GM19324 (cell line): ENCODE measurements around the gene PCGF6.

Experiments
- ATAC-seq: cut with Tn5 transposase; IDR thresholded peaks from one replicate; pipeline ENCODE4 v1.9.1; 2021; ENCODE audit warnings: mild to moderate bottlenecking, moderate library complexity; ENCODE audit not compliant: unreplicated experiment, low FRiP score

The PCGF6 gene

DNA sequence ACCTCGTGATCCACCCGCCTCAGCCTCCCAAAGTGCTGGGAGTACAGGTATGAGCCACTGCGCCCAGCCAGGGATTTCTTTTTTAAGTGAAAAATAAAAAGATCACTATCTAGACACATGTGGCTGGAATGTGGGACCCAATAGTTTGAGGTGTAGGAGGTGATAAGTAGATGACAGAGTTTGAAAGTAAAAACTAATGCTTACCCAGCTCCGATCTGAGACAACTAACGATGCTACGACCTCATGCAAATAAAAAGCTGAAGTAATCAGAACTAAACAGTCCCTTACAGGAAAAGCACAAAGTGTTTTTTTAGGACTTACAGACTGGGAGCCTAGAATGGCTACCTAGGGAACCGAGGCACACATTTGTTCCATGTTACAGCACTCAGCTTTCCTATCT lies 23.0 kb downstream of the PCGF6 start:
- ATAC-seq: no peak

- no peak for ATAC-seq
Measured at GRCh38 chr10:103316087-103316486, 34.9 kb downstream of the PCGF6 start.

DNA sequence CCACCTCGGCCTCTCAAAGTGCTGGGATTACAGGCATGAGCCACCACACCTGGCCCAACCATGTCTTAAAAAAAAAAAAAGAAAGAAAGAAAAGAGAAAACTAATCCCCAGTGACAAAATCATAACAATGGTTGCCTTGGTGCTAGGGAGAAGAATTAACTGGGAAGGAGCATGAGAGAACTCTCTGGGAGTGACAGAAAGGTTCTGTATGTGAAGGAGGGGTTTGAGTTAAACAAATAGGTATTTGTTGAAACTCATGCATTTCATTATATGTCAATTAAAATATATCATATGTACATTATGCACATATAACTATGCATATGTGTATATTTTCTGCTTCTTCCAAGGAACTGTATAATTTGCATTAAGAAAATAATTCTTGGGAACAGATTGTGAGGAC lies 40.7 kb downstream of the PCGF6 start:
- ATAC-seq: no peak

DNA sequence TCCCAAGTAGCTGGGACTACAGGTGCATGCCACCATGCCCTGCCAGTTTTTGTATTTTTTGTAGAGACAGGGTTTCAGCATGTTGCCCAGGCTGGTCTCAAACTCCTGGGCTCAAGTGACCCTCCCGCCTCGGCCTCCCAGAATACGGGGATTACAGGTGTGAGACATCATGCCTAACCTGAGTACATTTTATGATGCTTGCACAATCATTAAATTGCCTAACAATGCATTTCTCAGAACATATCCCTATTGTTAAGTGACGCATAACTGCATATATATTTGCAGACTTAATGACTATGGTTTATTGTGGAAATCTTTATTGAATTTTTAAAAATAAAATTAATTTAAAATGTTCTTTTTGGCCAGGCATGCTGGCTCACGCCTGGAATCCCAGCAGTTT lies 43.3 kb downstream of the PCGF6 start:
- no peak for ATAC-seq

DNA sequence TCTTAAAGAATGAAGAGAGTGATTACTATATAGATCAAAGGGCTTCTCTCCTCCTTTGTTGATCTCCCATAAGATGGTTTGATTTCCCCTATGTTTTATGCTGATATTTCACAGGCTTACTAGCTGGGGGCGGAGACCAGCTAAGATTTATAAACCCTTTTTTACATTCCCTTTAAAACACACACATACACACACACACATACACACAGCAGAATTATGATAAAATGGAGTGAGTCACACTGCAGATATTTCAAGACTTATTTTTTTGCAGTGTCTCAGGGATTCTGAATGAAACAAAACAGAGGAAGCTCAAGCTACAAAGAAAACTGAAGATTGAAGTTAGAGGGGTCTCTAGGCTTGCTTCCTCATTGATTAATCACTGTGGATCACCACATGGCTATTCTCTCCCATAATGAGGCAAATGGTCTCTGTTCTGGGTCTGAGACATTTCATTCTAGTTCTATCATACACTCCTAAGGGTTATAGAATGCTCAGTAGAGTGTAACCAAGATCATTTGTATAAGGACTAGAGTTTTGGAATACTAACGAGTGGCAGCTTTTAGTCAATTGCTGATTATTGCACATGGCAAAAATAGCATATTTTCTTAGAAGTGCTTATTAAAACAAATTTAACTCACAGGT lies 55.4 kb downstream of the PCGF6 start:
- no peak for ATAC-seq

DNA sequence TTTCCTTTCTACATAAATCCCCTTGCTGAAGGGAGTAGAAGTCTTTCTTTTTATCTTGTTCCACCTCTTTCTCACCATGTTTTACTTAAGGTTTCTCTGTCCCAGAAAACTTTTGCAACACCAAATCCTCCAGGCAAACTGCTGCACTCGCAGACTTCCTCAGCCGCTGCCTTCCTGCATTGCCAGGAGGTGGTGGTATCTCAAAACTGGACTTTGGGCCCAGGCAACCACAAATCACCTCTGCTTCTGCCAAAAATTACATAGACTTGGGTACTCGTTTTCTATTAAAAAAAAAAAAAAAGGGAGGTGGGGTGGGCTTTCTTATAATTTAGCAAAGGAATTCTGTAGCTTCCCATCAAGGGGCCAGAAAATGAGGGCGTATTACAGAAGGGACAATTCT lies 59.4 kb downstream of the PCGF6 start:
- no peak for ATAC-seq

GRCh38 chr10:103287992-103288391 lies 62.9 kb downstream of the PCGF6 start:
- no peak for ATAC-seq

DNA sequence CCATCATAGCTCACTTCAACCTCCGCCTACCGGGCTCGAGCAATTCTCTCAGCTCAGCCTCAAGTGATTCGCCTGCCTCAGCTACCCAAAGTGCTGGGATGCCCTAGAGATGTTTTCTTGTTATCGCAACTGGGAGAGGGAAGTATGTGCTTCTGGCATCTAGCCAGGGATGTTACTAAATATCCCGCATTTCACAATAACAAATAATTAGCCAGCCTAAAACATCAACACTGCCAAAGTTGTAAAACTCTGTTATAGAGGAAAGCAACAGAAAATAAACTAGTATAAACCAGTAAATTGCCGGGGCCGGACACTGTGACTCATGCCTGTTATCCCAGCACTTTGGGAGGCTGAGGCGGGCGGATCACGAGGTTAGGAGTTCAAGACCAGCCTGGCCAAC lies 66.8 kb downstream of the PCGF6 start:
- no peak for ATAC-seq

DNA sequence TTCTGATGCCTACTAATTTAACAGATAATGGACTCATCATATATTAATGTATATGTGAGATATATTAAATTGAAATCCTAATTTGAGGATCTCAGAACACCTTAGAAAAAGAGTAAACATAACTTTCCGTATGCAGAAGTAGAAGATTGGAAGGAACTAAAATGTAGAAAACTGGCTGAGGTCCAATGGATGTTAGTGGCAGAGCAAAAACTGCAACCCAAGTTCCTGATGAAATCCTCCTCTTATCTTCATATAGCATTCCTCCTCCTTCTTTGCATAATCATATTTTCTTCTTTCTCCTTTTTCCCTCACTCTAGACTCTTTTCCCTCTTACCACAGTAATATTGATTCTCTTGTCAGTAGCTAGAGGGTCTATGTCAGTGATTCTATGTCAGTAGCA lies 68.0 kb downstream of the PCGF6 start:
- no peak for ATAC-seq

DNA sequence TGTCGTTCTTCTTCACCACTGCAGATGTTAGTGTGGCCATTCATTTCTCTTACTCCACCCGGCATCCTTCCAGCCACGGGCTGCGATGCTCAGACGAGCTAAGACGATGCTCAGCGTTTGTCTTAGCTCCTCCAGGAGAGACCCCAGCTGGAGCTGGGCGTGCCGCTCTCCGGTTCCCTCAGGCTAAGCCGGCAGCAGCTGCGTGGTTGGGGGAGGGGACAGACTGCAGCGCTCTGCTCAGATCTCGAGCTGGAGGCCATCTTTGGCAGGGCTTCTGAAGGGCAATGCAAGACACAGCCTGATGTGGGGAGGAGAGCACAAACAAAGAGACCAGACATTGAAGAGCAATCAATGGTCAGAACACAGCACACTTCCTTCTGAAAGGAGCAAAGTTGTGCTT lies 69.2 kb downstream of the PCGF6 start:
- no peak for ATAC-seq

GRCh38 chr10:103280506-103280905 lies 70.4 kb downstream of the PCGF6 start:
- no peak for ATAC-seq

DNA sequence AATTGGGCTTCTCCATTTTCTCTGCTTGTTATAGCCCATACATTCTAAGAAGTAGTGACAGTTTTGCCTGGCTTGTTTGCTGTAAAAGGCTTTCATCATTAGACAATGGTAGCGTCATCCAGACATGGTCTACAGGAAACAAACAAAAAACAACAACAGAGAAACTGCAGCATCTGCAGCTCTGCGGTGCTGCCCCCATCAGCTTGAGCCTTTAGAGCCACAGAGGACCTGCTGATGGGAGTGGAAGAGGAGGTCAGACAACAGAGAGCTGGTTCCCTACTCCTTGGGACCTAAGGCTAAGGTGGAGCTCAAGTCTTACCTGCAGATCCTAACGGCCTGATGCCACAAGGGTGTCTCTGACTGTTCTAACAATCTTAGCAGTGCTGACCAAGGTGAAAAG lies 70.9 kb downstream of the PCGF6 start:
- ATAC-seq: no peak

- no peak for ATAC-seq
Measured at GRCh38 chr10:103278862-103279298, 72.1 kb downstream of the PCGF6 start.

DNA sequence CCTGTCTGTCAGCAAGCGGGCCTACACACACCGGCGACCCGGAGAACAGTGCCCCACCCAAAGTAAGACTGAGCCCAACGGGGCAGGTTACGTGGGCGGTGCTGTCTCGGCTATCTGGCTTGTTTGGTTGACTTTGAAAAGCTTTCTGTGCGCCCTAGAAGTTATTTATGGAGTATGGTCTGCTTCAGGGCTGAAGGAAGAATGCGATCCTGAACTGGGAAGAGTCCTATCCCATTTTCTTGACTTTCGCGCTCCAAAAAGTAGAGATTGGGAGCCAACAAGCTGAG lies 72.5 kb downstream of the PCGF6 start:
- no peak for ATAC-seq

DNA sequence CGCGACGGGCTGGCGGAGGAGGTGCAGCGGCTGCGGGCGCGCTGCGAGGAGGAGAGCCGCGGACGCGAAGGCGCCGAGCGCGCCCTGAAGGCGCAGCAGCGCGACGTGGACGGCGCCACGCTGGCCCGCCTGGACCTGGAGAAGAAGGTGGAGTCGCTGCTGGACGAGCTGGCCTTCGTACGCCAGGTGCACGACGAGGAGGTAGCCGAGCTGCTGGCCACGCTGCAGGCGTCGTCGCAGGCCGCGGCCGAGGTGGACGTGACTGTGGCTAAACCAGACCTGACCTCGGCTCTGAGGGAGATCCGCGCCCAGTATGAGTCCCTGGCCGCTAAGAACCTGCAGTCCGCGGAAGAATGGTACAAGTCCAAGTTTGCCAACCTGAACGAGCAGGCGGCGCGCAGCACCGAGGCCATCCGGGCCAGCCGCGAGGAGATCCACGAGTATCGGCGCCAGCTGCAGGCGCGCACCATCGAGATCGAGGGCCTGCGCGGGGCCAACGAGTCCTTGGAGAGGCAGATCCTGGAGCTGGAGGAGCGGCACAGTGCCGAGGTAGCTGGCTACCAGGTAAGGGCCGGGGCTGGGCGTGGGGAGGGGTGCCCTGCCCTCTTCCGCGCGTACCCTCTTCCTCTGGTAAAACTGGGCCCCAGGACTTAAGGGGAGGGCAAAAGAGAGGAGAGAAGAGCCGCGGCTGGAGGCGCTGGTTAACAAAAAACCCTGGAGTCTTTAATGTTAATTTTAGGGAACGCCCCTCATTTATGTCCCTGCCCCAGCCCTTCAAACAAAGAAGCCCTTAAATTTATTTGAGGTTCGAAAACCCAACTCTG lies 73.0 kb downstream of the PCGF6 start:
- ATAC-seq: no peak

DNA sequence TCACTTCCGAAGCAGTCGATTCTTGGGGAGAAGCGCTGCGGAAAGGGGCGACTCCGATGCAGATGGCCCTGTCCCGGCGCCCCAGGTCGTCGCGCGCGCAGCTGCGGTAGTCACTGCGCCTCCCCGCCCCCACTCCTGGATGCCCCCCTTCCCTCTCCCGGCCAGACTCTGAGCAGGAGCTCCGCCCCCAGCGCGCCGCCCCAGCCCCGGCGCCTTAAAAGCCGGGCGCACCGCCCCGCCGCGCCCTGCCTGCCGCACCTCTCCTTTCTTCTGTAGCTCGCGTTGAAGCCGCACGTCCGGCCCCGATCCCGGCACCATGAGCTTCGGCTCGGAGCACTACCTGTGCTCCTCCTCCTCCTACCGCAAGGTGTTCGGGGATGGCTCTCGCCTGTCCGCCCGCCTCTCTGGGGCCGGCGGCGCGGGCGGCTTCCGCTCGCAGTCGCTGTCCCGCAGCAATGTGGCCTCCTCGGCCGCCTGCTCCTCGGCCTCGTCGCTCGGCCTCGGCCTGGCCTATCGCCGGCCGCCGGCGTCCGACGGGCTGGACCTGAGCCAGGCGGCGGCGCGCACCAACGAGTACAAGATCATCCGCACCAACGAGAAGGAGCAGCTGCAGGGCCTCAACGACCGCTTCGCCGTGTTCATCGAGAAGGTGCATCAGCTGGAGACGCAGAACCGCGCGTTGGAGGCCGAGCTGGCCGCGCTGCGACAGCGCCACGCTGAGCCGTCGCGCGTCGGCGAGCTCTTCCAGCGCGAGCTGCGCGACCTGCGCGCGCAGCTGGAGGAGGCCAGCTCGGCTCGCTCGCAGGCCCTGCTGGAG lies 73.8 kb downstream of the PCGF6 start, which contains the start of gene INA:
INA (plus strand) TSS at position 243 of the 817 bp plus-strand sequence; CDS start at position 317, 74 bp downstream.
- no peak for ATAC-seq

- ATAC-seq: no peak
Measured at GRCh38 chr10:103276251-103276895, 74.6 kb downstream of the PCGF6 start.

- ATAC-seq: no peak
Measured at GRCh38 chr10:103273041-103273441, 77.9 kb downstream of the PCGF6 start.

DNA sequence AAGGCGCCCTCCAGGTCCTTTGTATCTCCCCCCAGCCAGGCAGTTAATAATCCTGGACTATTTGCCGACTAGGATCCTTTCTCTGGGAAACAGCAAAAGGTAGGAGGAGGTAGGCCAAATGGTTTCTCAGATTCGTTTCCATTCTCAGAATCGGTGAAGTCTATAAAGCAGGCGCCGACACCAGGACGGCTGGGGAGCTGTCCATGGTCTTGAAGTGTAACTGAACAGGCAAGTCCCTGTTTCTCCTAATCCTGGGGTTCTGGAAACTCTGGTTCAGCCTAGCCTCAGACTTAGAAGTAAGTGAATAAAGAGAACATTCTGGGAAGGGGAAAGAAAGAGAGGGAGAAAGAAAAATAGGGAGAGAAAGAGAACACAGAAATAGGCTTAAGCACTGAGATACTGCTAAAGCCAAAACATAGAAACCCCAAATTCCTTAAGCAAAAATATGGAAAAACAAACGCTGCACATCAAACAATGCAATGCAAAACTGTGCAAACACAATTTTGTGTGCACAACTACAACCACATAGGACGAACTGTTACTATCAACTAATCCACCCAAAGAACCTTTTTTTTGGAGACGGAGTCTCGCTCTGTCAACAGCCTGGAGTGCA lies 85.1 kb downstream of the PCGF6 start:
- ATAC-seq: no peak

DNA sequence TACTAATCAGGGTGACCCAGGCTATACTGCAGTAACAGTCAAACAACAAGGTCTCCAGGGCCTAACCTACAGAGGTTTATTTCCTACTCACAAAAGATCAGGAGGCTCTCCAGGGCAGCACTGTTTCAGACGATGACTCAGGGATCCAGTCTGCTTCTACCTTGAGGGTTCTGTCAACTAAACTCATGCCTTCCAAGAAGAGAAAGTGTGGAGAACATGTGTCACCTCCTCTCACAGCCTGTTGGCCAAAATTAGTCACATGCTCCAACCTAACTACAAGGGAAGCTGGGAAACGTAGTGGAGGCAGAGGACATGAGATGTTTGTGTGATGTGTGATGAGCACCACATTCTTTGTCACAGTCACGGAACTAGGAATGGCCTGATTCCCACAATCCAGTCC lies 88.7 kb downstream of the PCGF6 start:
- no peak for ATAC-seq
